MM.1S (cell line): Measurements from ENCODE around the gene NLGN2.

ENCODE experiments used
- DNase-seq: peaks from one replicate; pipeline ENCODE4 v3.0.0-alpha.2; 2015
- H2AFZ ChIP-seq: fragments of 300-600 bp; sonication (generic); 2 replicates; pipeline ENCODE4 v1.6.0; 2016; ENCODE audit warnings: antibody characterized with exemption, low read length
- H3F3A ChIP-seq: fragments of 300-600 bp; sonication (generic); 2 replicates; pipeline ENCODE4 v1.6.1; 2016; ENCODE audit warnings: mild to moderate bottlenecking, antibody characterized with exemption, low read length, moderate library complexity, mixed read lengths; ENCODE audit not compliant: insufficient read depth
- H3K27ac ChIP-seq: fragments of 300-600 bp; sonication (generic); 2 replicates; pipeline ENCODE4 v1.5.1; 2016; ENCODE audit warnings: mild to moderate bottlenecking, low read length
- H3K27me3 ChIP-seq: fragments of 300-600 bp; sonication (generic); replicated peaks from 2 replicates; pipeline ENCODE4 v1.6.0; 2016; ENCODE audit warnings: low read length; ENCODE audit not compliant: insufficient read depth
- H3K36me3 ChIP-seq: fragments of 300-600 bp; sonication (generic); replicated peaks from 2 replicates; pipeline ENCODE4 v1.6.1; 2016; ENCODE audit warnings: mild to moderate bottlenecking, low read length, mixed read lengths; ENCODE audit not compliant: insufficient read depth
- H3K4me1 ChIP-seq: fragments of 300-600 bp; sonication (generic); 2 replicates; pipeline ENCODE4 v1.6.1; 2016; ENCODE audit warnings: low read length, mixed read lengths
- H3K4me2 ChIP-seq: fragments of 300-600 bp; sonication (generic); 2 replicates; pipeline ENCODE4 v1.6.0; 2016; ENCODE audit warnings: low read depth, low read length
- H3K4me3 ChIP-seq: fragments of 300-600 bp; sonication (generic); 2 replicates; pipeline ENCODE4 v1.5.1; 2016; ENCODE audit warnings: low read length, mixed read lengths
- H3K79me2 ChIP-seq: fragments of 300-600 bp; sonication (generic); 2 replicates; pipeline ENCODE4 v1.6.1; 2016; ENCODE audit warnings: mixed run types, low read length, mixed read lengths
- H3K9ac ChIP-seq: fragments of 300-600 bp; sonication (generic); 2 replicates; pipeline ENCODE4 v1.6.1; 2016; ENCODE audit warnings: low read length, mixed read lengths
- H3K9me2 ChIP-seq: fragments of 300-600 bp; sonication (generic); replicated peaks from 2 replicates; pipeline ENCODE4 v1.6.1; 2016; ENCODE audit warnings: mild to moderate bottlenecking, low read length, mixed read lengths; ENCODE audit not compliant: insufficient read depth
- H3K9me3 ChIP-seq: fragments of 300-600 bp; sonication (generic); replicated peaks from 2 replicates; pipeline ENCODE4 v1.6.1; 2016; ENCODE audit warnings: mild to moderate bottlenecking, low read length, mixed read lengths; ENCODE audit not compliant: insufficient read depth
- H4K20me1 ChIP-seq: fragments of 300-600 bp; sonication (generic); 2 replicates; pipeline ENCODE4 v1.6.1; 2016; ENCODE audit warnings: mild to moderate bottlenecking, low read length, moderate library complexity, mixed read lengths; ENCODE audit not compliant: insufficient read depth
- CTCF ChIP-seq: fragments of 300-600 bp; sonication (generic); IDR thresholded peaks from 2 replicates; pipeline ENCODE4 v1.5.1; 2016; ENCODE audit warnings: antibody characterized with exemption, low read length, mixed read lengths
- EZH2 ChIP-seq: fragments of 300-600 bp; sonication (generic); optimal IDR thresholded peaks from 2 replicates; pipeline ENCODE3; 2017; ENCODE audit warnings: low read depth, mild to moderate bottlenecking, antibody characterized with exemption, low read length, mixed read lengths
- EZH2phosphoT487 ChIP-seq: fragments of 300-600 bp; sonication (generic); IDR thresholded peaks from 2 replicates; pipeline ENCODE4 v1.6.1; 2018; ENCODE audit warnings: antibody characterized with exemption, low read length

Gene NLGN2

GRCh38 chr17:7440834-7441195 lies 33.2 kb downstream of the NLGN2 start:
- Histone ChIP-seq H3K9me2 (no peaks in the 10 kb centered on the region), H3K4me3 (no peak overlapping the region), H4K20me1 (no peaks in the 10 kb centered on the region), H3K27ac (no peak overlapping the region), H3F3A (peaks cover 9% of the 10 kb centered on the region), H3K9ac (no peak overlapping the region), H3K4me1 (peaks cover 10% of the 10 kb centered on the region), H3K27me3 (peaks cover 75% of the 10 kb centered on the region), H3K79me2 (no peaks in the 10 kb centered on the region), H3K9me3 (no peaks in the 10 kb centered on the region), H2AFZ (no peak overlapping the region), H3K36me3 (no peaks in the 10 kb centered on the region), H3K4me2 (no peak overlapping the region)
- TF ChIP-seq EZH2 (no peak), EZH2phosphoT487 (no peak), CTCF (no peak)
- no peak for DNase-seq

- peaks cover 8% of the 10 kb centered on the region for H3K4me1 ChIP-seq
- no peak overlapping the region for H3K4me3 ChIP-seq
- no peak overlapping the region for H3K9ac ChIP-seq
These were observed 33.6 kb downstream of the NLGN2 start for GRCh38 chr17:7441266-7441665.

GRCh38 chr17:7442142-7442541 lies 34.5 kb downstream of the NLGN2 start:
- no peaks in the 10 kb centered on the region for H4K20me1 ChIP-seq
- H3K79me2 ChIP-seq, result no peaks in the 10 kb centered on the region
- no peak overlapping the region for H3K4me3 ChIP-seq
- H3K4me1 ChIP-seq, result peaks cover 2% of the 10 kb centered on the region; the same call in 1 of the 2 replicates
- no peak for TF ChIP-seq CTCF
- no peak for TF ChIP-seq EZH2phosphoT487
- no peak for TF ChIP-seq EZH2
- H3K4me2 ChIP-seq, result no peak overlapping the region
- H3K9me2 ChIP-seq, result no peaks in the 10 kb centered on the region
- no peaks in the 10 kb centered on the region for H3K9me3 ChIP-seq
- H3K27me3 ChIP-seq, result peaks cover 88% of the 10 kb centered on the region
- DNase-seq, result no peak
- no peak overlapping the region for H3K27ac ChIP-seq
- H3F3A ChIP-seq, result no peaks in the 10 kb centered on the region
- no peak overlapping the region for H2AFZ ChIP-seq
- no peak overlapping the region for H3K9ac ChIP-seq
- no peaks in the 10 kb centered on the region for H3K36me3 ChIP-seq

More at GRCh38 chr17:7441266-7441665, 33.6 kb downstream of the NLGN2 start:
- DNase-seq, result no peak
- Histone ChIP-seq H3K27ac (no peak overlapping the region), H3F3A (0 out of 2 replicates have a peak, but pooled peaks cover 4% of the 10 kb centered on the region), H2AFZ (no peak overlapping the region), H4K20me1 (no peaks in the 10 kb centered on the region), H3K27me3 (peaks cover 79% of the 10 kb centered on the region), H3K36me3 (no peaks in the 10 kb centered on the region), H3K79me2 (no peaks in the 10 kb centered on the region), H3K9me3 (no peaks in the 10 kb centered on the region), H3K9me2 (no peaks in the 10 kb centered on the region), H3K4me2 (no peak overlapping the region)
- no peak for TF ChIP-seq EZH2phosphoT487
- no peak for TF ChIP-seq CTCF
- TF ChIP-seq EZH2, result no peak
